HepG2 (cell line): Measurements from ENCODE around the gene EYA2. TPM values are rescaled to one million over a fixed set of nuclear protein-coding genes. Genes with fewer than 3 reads are reported as not detected.
A peak's percentile ranks its signal among the peaks of the same experiment; 100 is the strongest.

Experiments used
- ARID3A ChIP-seq: IDR thresholded peaks from 2 replicates; pipeline ENCODE4 v1.6.1; 2012; ENCODE audit warnings: low read depth, low read length, improper control_type of control experiment
- FOXK1 ChIP-seq: sonication (generic); formaldehyde crosslinking; IDR thresholded peaks from 2 replicates; pipeline ENCODE4 v1.4.0; 2020; ENCODE audit warnings: low read depth, missing genetic modification reagents, borderline replicate concordance
- KAT8 ChIP-seq: IDR thresholded peaks from 2 replicates; pipeline ENCODE4 v1.6.1; 2016; ENCODE audit warnings: missing genetic modification reagents, missing compliant biosample characterization
- KMT2B ChIP-seq: IDR thresholded peaks from 2 replicates; pipeline ENCODE4 v1.6.1; 2016; ENCODE audit warnings: missing genetic modification reagents, missing compliant biosample characterization
- PAWR ChIP-seq: sonication (generic); formaldehyde crosslinking; IDR thresholded peaks from 2 replicates; pipeline ENCODE4 v1.4.0; 2020; ENCODE audit warnings: missing genetic modification reagents, mild to moderate bottlenecking, borderline replicate concordance
- ZBTB10 ChIP-seq: sonication (generic); formaldehyde crosslinking; IDR thresholded peaks from 2 replicates; pipeline ENCODE4 v1.4.0; 2020; ENCODE audit warnings: missing genetic modification reagents, borderline replicate concordance
- ZHX2 ChIP-seq, 2 experiments: sonication (generic) in 1 of 2; formaldehyde crosslinking in 1 of 2; IDR thresholded peaks; 2 replicates each; pipeline versions ENCODE4 v1.6.1 to v1.9.0; 2014 to 2022; ENCODE audit warnings: antibody characterized with exemption in 1 of 2, borderline replicate concordance in 1 of 2, inconsistent platforms in 1 of 2, low read depth in 1 of 2, missing genetic modification reagents in 1 of 2
- ZKSCAN8 ChIP-seq: IDR thresholded peaks from 2 replicates; pipeline ENCODE4 v1.6.1; 2016; ENCODE audit warnings: borderline replicate concordance, missing genetic modification reagents, missing compliant biosample characterization
- ZNF20 ChIP-seq: sonication (generic); formaldehyde crosslinking; IDR thresholded peaks from 2 replicates; pipeline ENCODE4 v1.4.0; 2020; ENCODE audit warnings: mild to moderate bottlenecking, moderate library complexity, missing genetic modification reagents
- ZNF224 ChIP-seq: sonication (generic); formaldehyde crosslinking; IDR thresholded peaks from 2 replicates; pipeline ENCODE4 v1.5.0; 2020; ENCODE audit warnings: mild to moderate bottlenecking, missing genetic modification reagents
- ZNF280D ChIP-seq: sonication (generic); formaldehyde crosslinking; IDR thresholded peaks from 2 replicates; pipeline ENCODE4 v1.5.1; 2020; ENCODE audit warnings: mild to moderate bottlenecking, missing genetic modification reagents
- ZNF292 ChIP-seq: sonication (generic); formaldehyde crosslinking; IDR thresholded peaks from 2 replicates; pipeline ENCODE4 v1.8.1; 2022; ENCODE audit warnings: mild to moderate bottlenecking, low read depth, missing genetic modification reagents, borderline replicate concordance
- ZNF543 ChIP-seq: sonication (generic); formaldehyde crosslinking; IDR thresholded peaks from 2 replicates; pipeline ENCODE4 v1.4.0; 2020; ENCODE audit warnings: mild to moderate bottlenecking, missing genetic modification reagents
- polyA plus RNA-seq, 8 experiments: library from polyadenylated mRNA; depleted of rRNA in 3 of 8; stranded (reverse) in 7 of 8; unstranded in 1 of 8; fragments of >200 nt; fragmentation: Illumina TruSeq in 4 of 8; extraction: Trizol in 4 of 8; gene quantifications; 2 replicates each; pipeline versions ENCODE4 v1.2.1 to v1.2.3, GENCODE V29; 2011 to 2016; ENCODE audit warnings: low read depth in 4 of 8, missing spikeins in 1 of 8, mixed read lengths in 1 of 8; ENCODE audit not compliant: insufficient read depth in 1 of 8
- total RNA-seq, 5 experiments: library from RNA; depleted of rRNA; stranded (reverse); fragments of >200 nt; fragmentation: Illumina TruSeq; extraction: Trizol; gene quantifications; 2 replicates each; pipeline ENCODE4 v1.2.3, GENCODE V29; 2016; ENCODE audit warnings: low read depth in 1 of 5

EYA2 gene
- total and polyA plus RNA-seq, 2 of the 13 experiments (the other 11 are each of a cell fraction or from before 2014, with no cell fraction given): not detected

DNA sequence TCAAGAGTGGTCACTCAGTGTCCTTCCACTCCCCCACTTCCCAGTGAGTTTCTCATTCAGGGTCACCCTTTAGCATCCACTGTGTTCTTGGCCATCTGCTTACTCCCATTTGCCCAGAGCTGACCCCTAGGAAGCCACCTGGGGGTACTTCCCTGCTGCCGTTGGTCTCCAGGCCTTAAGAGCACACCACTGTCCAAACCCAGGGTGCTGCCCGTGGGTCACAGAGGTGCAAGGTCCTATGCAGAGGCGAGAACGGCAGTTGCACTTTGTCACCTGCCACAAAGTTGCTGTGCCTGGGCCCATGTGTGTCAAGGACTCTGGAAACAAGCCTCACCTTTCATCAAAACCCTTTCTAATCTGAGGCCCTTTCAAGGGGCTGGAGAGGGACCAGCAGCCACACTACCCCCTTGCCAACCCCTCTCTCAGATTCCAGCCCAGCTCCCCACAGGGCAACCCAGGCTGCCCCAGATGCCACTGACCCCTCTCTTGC lies 270.8 kb downstream of the EYA2 start (continued):
- TF ChIP-seq FOXK1 (no peak), KAT8 (no peak), ZNF20 (CRISPR knock-in tag) (no peak), ZNF543 (CRISPR knock-in tag) (peak; percentile 49; the same call in 1 of the 2 replicates), ZNF224 (CRISPR knock-in tag) (no peak), PAWR (CRISPR knock-in tag) (no peak), ZHX2 (IDR thresholded peaks at IDR 0.05; ENCODE audit: low read depth) (no peak), ZHX2 (CRISPR knock-in tag; IDR thresholded peaks at IDR 0.05; ENCODE audit: borderline replicate concordance) (no peak), ZNF292 (CRISPR knock-in tag) (peak; percentile 87; the same call in 1 of the 2 replicates), ZKSCAN8 (CRISPR knock-in tag) (no peak), ZNF280D (CRISPR knock-in tag) (0 out of 2 replicates have a peak, but pooled peaks have one; percentile 38), ARID3A (no peak), KMT2B (CRISPR knock-in tag) (no peak), ZBTB10 (CRISPR knock-in tag) (no peak)
